NOMO-1 treated with DMSO at 0.1 percent for 48 hours (cell line): Measurements from ENCODE around the gene GALNT11.
"Not testable (repeated sequence)": the region's sequence is repeated elsewhere in the genome, so short reads cannot be mapped to it uniquely, and the experiment has no call there.

ENCODE experiments used
- DNase-seq: peaks from one replicate; lab custom pipeline; 2025; ENCODE audit not compliant: unreplicated experiment; lab: John Stamatoyannopoulos, UW

GALNT11 gene

GRCh38 chr7:152074673-152075072 lies 49.2 kb downstream of the GALNT11 start:
- no peak for DNase-seq

GRCh38 chr7:152075379-152075778 lies 49.9 kb downstream of the GALNT11 start:
- DNase-seq: not testable (repeated sequence)

GRCh38 chr7:152076324-152076821 lies 50.9 kb downstream of the GALNT11 start:
- no peak for DNase-seq

GRCh38 chr7:152076940-152077933 lies 51.8 kb downstream of the GALNT11 start:
- no peak for DNase-seq

GRCh38 chr7:152078025-152078424 lies 52.6 kb downstream of the GALNT11 start:
- DNase-seq: no peak

GRCh38 chr7:152078786-152079185 lies 53.3 kb downstream of the GALNT11 start:
- DNase-seq: no peak

GRCh38 chr7:152081088-152081487 lies 55.6 kb downstream of the GALNT11 start:
- no peak for DNase-seq

GRCh38 chr7:152082073-152082721 lies 56.7 kb downstream of the GALNT11 start:
- peak; percentile 5 for DNase-seq

- no peak for DNase-seq
Observed at GRCh38 chr7:152085131-152085530, 59.7 kb downstream of the GALNT11 start.

GRCh38 chr7:152086513-152086912 lies 61.0 kb downstream of the GALNT11 start:
- DNase-seq: no peak

GRCh38 chr7:152089183-152089582 lies 63.7 kb downstream of the GALNT11 start:
- no peak for DNase-seq

GRCh38 chr7:152090747-152091146 lies 65.3 kb downstream of the GALNT11 start:
- no peak for DNase-seq

GRCh38 chr7:152093717-152094116 lies 68.2 kb downstream of the GALNT11 start:
- no peak for DNase-seq

- DNase-seq: no peak
Observed at GRCh38 chr7:152095771-152096170, 70.3 kb downstream of the GALNT11 start.

- DNase-seq: no peak
Observed at GRCh38 chr7:152097330-152097729, 71.9 kb downstream of the GALNT11 start.

GRCh38 chr7:152103066-152103465 lies 77.6 kb downstream of the GALNT11 start:
- DNase-seq: no peak

GRCh38 chr7:152103691-152104090 lies 78.2 kb downstream of the GALNT11 start:
- no peak for DNase-seq

GRCh38 chr7:152105205-152105604 lies 79.7 kb downstream of the GALNT11 start:
- no peak for DNase-seq

GRCh38 chr7:152106990-152107389 lies 81.5 kb downstream of the GALNT11 start:
- no peak for DNase-seq

- DNase-seq: no peak
Observed at GRCh38 chr7:152107945-152108344, 82.5 kb downstream of the GALNT11 start.

- no peak for DNase-seq
Observed at GRCh38 chr7:152108359-152108758, 82.9 kb downstream of the GALNT11 start.

- no peak for DNase-seq
Observed at GRCh38 chr7:152112829-152113228, 87.4 kb downstream of the GALNT11 start.
